Measurements from ENCODE around the gene SYCP2. TPM values are rescaled to one million over a fixed set of nuclear protein-coding genes. Genes with fewer than 3 reads are reported as not detected.

Gene SYCP2
- total and polyA plus RNA-seq, 2 of the 8 experiments (the other 6 are each of a cell fraction or from before 2014, with no cell fraction given), result 0.02 to 0.50 TPM

DNA sequence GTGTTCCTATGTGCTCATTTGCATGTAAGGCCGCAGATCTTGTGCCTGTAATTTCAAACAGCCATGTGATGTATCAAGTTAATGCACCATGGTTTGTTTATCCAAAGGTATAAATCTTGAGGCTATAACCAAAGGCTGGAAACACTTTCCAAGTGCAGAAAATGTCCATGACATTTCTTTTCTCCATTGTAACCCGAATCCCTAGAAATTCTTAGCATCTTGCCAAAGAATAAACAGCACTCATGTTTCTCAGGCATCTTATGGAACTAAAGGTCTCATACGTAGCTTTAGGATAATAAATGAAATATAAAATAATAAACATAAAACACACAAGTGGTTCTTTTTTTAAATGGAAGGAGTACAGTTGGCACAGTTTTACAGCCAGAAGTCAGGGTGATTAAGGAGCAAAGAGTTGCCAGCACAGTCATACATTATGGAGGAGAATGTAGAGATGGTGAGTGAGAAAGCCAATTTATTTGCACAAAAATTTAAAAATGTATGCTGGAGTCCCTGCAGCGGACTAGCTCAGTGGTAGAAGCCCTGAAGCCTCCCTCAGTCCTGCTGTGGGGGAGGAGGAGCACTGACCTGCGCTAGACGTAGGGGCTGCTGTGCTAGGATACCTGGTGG is 42.8 kb upstream of the SYCP2 start (continued):
- TF ChIP-seq, protein P1, sequence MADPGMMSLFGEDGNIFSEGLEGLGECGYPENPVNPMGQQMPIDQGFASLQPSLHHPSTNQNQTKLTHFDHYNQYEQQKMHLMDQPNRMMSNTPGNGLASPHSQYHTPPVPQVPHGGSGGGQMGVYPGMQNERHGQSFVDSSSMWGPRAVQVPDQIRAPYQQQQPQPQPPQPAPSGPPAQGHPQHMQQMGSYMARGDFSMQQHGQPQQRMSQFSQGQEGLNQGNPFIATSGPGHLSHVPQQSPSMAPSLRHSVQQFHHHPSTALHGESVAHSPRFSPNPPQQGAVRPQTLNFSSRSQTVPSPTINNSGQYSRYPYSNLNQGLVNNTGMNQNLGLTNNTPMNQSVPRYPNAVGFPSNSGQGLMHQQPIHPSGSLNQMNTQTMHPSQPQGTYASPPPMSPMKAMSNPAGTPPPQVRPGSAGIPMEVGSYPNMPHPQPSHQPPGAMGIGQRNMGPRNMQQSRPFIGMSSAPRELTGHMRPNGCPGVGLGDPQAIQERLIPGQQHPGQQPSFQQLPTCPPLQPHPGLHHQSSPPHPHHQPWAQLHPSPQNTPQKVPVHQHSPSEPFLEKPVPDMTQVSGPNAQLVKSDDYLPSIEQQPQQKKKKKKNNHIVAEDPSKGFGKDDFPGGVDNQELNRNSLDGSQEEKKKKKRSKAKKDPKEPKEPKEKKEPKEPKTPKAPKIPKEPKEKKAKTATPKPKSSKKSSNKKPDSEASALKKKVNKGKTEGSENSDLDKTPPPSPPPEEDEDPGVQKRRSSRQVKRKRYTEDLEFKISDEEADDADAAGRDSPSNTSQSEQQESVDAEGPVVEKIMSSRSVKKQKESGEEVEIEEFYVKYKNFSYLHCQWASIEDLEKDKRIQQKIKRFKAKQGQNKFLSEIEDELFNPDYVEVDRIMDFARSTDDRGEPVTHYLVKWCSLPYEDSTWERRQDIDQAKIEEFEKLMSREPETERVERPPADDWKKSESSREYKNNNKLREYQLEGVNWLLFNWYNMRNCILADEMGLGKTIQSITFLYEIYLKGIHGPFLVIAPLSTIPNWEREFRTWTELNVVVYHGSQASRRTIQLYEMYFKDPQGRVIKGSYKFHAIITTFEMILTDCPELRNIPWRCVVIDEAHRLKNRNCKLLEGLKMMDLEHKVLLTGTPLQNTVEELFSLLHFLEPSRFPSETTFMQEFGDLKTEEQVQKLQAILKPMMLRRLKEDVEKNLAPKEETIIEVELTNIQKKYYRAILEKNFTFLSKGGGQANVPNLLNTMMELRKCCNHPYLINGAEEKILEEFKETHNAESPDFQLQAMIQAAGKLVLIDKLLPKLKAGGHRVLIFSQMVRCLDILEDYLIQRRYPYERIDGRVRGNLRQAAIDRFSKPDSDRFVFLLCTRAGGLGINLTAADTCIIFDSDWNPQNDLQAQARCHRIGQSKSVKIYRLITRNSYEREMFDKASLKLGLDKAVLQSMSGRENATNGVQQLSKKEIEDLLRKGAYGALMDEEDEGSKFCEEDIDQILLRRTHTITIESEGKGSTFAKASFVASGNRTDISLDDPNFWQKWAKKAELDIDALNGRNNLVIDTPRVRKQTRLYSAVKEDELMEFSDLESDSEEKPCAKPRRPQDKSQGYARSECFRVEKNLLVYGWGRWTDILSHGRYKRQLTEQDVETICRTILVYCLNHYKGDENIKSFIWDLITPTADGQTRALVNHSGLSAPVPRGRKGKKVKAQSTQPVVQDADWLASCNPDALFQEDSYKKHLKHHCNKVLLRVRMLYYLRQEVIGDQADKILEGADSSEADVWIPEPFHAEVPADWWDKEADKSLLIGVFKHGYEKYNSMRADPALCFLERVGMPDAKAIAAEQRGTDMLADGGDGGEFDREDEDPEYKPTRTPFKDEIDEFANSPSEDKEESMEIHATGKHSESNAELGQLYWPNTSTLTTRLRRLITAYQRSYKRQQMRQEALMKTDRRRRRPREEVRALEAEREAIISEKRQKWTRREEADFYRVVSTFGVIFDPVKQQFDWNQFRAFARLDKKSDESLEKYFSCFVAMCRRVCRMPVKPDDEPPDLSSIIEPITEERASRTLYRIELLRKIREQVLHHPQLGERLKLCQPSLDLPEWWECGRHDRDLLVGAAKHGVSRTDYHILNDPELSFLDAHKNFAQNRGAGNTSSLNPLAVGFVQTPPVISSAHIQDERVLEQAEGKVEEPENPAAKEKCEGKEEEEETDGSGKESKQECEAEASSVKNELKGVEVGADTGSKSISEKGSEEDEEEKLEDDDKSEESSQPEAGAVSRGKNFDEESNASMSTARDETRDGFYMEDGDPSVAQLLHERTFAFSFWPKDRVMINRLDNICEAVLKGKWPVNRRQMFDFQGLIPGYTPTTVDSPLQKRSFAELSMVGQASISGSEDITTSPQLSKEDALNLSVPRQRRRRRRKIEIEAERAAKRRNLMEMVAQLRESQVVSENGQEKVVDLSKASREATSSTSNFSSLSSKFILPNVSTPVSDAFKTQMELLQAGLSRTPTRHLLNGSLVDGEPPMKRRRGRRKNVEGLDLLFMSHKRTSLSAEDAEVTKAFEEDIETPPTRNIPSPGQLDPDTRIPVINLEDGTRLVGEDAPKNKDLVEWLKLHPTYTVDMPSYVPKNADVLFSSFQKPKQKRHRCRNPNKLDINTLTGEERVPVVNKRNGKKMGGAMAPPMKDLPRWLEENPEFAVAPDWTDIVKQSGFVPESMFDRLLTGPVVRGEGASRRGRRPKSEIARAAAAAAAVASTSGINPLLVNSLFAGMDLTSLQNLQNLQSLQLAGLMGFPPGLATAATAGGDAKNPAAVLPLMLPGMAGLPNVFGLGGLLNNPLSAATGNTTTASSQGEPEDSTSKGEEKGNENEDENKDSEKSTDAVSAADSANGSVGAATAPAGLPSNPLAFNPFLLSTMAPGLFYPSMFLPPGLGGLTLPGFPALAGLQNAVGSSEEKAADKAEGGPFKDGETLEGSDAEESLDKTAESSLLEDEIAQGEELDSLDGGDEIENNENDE (IDR thresholded peaks at IDR 0.05; ENCODE audit: insufficient replicate concordance, low read length), result no peak
- no peak for TF ChIP-seq EGR1 (IDR thresholded peaks at IDR 0.05; ENCODE audit: borderline replicate concordance, low read depth, low read length)
- no peak for TF ChIP-seq GTF2F1 (IDR thresholded peaks at IDR 0.05; ENCODE audit: borderline replicate concordance, low read depth, low read length)
- TF ChIP-seq CEBPB (IDR thresholded peaks at IDR 0.05; ENCODE audit: low read depth, low read length), result no peak
- TF ChIP-seq EP300 (IDR thresholded peaks at IDR 0.05; ENCODE audit: borderline replicate concordance in 1 of 2, low read depth in 2 of 2, low read length in 2 of 2), result no peak
- no peak for TF ChIP-seq PHF8 (conservative IDR thresholded peaks at IDR 0.05; ENCODE audit: low read depth, low read length)

All from H1 (cell line).